Skeletal muscle cell (primary cell): ENCODE data around the gene CHST3.
"Not testable (repeated sequence)": the region's sequence is repeated elsewhere in the genome, so short reads cannot be mapped to it uniquely, and the experiment has no call there.

Experiments
- DNase-seq: peaks from one replicate; pipeline ENCODE4 v3.0.0-alpha.2; 2010; ENCODE audit warnings: low read depth
- H3K4me3 ChIP-seq: 2 replicates; pipeline ENCODE4 v1.5.1; 2011; ENCODE audit warnings: low read depth, mild to moderate bottlenecking, control low read depth, low read length, moderate library complexity

The CHST3 gene

DNA sequence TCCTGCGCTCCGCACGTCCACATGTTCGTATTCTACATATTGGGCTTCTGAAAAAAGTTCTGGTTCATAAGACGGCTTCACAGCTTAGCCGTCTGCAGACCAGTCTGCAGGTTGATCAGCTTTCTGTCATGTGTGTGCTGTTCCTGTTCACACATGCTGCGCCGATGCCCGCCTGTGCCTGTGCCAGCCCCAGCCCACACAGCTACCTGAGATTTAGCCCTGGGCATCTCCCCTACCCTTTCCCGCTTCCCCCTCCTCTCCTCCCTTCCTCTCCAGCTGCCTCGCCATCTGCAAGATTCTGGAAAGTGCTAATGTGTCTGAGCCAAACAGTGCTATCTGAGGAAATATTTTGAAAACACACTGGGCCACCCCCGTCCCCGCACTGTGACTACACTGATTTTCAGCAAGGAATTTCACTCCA lies 7.1 kb downstream of the CHST3 start:
- H3K4me3 ChIP-seq = no peak overlapping the region
- no peak for DNase-seq

DNA sequence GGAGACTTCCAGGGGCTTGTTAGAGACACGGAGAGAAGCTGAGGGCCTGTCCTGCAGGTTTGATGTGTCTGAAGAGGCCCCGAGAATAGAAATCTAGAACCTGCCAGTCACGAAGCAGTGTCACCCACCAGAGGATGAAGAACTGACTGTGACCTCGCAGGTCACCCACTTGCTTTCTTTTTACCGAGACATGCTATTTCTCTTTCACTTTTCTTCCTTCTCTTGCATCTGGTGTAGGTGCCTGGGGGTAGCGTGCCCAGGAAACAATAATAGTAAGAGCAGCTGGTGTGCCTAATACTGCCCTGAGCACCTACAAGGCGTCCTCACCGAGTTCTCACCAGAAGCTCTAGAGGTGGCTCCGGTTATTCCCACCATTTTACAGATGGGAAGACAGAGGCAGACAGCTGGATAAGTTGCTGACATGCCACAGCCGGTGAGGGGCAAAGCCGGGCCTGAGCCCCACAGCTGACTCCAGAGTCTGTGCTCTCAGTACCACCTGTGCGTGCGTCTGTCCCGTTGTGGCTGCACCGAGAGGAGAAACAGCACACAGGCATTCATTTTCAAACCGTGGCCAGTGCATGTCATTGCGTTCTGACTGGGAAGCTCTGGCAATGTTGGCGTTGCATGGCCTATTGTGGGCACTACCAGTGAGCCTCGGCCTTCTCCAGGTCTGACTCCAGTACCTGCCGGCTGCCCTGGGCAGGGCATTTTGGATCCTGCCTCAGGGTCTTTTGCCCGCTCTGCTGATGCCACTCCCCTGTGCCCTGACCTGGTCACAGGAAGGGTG lies 7.8 kb downstream of the CHST3 start:
- H3K4me3 ChIP-seq = no peak overlapping the region
- no peak for DNase-seq

DNA sequence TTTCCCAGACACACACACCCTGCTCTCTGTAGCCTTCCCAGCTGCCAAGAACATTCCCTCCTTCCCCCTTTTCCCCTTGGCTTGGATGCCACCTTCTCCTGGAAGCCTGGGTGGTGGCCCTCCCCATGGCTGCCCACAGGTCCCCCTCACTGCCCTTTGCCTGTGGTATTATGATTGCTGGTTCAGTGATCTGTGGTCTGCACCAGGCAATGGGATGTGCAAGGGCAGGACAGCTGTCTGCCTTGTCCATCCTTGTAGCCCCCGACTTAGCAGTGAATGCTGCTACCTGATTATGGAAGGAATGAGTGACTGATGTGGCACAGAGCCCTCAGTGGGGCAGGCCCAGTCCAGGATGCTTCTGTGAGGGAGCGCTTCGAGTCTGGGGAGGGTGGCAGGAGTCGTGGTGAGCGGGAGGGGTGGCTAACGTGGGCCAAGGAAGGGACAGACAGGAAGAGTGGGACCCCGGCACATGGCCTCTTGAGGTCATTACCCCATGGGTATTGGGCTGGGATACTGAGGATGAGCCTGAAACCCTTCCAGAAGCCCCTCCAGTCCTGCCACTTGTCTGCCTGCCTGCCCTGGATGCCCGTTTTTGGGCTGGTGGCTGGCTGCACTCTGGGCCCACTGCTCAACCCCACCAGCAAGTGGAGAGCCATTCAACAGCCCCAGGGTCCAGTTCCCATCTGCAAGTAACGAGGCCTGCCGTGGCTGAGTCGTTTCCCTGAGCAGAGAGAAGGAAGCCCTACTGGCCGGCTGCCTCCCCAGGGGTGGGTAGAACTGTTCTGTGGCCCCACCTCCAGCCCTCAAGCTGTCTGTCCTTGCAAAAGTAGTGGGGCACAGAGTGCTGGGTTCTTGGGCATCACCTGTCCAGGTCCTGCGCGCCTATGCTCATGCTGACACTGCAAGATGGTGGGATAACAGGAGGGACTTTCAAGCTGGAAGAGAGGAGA lies 8.8 kb downstream of the CHST3 start:
- no peak for DNase-seq
- H3K4me3 ChIP-seq = no peak overlapping the region

DNA sequence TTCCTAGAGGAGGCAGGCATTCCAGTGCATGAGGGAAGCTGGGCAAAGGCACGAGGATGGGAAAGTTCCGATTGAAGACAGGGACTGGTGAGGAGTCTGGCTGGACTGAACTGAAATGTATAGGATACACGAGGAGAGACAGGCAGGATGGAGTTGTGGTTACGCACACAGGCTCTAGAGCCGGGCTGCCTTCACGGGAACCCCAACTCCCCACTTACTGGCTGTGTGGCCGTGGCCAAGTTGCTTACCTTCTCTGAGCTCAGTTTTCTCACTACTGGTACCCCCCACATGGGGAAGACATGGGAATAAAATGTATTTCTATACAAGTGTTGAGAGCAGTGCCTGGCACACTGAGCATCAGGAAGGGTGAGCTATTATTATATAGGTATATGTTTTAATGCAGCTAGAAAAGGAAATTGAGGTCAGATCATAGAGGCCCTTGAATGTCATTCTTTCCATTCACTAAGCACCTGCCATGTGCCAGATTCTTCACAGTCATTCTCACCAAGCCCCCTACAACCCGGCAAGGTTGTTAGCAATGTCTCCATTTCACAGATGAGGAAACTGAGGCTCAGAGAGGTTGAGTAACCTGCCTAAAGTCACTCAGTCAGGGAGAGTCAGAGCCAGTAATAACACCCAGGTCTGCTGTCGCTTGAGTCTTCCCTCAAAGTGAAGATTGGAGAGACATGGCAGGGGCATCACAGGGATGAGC lies 9.7 kb downstream of the CHST3 start:
- no peak for DNase-seq
- H3K4me3 ChIP-seq = no peak overlapping the region

DNA sequence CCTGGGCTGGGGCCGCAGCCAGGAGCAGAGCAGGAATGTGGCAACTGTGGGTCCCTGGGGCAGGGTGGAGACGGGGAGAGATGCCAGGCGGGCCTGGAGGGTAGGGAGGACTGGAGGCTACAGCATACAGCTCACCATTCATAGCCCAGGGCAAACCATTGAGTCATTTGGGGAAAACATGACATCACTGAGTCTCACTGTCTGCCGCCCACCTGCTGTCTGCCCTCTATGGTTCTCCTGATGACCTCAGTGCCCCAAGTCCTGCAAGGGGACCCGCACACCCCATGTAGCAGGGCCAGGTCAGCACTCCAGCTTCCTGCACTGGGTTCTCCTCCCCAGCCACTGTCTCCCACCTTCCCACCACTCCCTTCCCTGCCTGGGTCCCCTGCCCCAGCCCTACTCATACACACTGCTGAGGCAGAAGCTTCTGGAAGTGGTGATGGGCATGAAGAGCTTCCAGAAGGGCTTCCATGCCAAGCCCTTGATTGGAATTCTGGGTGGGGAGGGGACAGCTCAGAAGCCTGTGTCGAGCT lies 10.4 kb downstream of the CHST3 start:
- H3K4me3 ChIP-seq = no peak overlapping the region
- no peak for DNase-seq

DNA sequence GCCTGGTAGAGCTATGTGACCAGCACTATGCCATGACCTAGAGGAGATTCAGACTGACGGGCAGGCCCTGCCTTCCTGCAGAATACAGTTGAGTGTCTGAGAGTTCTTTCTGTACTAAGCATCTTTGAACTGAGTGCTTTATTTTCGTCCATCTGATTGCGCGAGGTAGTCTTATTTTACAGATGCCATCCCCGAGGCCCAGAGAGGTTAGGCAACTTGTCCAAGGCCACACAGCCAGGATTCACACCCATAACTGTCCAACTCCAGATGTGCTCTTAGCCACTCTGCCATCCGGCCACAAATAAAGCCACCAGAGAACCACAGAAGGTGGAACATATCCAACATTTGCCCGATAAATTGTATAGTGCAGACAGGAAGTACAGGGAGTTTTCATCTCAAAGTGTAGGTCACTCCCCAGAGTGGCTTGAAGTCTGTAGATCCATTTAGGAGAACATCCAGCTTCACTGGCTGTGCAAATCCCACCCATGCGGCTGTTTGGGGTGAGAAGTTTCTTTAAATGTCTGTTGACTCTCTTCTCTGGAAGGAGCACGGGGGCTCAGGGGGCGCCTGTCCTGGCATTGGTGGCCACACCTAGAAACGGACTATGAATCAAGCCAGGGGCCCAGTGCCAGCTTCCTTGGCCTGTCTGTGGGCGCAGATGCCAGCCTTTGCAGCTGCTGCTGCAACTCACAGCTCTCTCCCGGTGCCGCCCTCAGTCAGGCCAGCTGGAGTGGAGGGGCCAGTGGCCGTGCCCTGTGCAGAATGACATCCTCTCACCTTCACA lies 11.1 kb downstream of the CHST3 start:
- no peak for DNase-seq
- H3K4me3 ChIP-seq = no peak overlapping the region

DNA sequence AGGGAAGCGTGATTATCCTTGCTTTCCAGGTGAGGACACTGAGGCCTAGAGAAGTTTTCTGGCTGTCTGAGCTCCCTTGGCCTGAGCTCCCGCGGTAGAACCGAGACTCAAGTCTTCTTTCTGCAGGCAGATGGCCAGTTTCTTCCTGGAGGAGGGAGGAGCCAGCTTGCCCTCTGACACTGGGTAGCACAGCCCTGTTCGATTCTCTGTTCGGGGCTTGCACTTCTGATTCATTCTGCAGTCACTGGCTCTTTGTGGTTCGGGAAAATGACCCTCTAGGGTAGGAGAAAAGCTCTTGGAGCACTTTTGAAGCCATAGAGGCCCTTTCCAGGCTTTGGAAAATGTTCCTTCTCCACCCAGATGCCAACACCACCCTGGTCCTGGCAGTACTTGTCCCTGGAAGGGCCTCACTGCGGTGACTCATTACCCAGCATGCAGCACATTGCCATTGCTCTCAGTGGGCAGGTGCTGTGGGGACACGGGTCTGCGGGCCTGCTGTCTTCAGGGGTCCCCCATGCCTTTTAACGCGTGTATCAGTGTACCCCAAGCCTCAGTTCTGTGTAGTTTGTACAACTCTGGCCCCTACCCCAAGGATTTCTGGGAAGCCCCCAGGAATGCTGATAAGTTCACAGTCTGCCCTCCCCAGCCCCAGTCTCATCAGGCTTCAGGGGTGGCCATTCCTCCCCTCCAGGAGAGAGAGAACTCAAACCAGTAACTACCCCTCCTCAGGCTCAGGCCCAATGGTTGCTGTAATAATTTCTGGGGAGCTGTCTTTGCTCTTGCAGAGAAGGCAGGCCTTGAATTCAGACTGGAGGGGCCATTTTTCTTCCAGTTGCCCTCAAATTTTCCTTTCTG lies 11.9 kb downstream of the CHST3 start:
- no peak overlapping the region for H3K4me3 ChIP-seq
- DNase-seq = no peak

DNA sequence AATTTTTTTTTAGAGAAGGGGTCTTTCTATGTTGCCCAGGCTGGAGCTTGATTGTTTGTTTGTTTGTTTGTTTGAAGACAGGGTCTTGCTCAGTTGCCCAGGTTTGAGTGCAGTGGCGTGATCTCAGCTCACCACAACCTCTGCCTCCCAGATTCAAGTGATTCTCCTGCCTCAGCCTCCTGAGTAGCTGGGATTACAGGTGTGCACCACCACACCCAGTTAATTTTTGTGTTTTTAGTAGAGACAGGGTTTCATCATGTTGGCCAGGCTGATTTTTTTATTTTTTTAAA lies 13.4 kb downstream of the CHST3 start:
- not testable (repeated sequence) for DNase-seq, H3K4me3 ChIP-seq

DNA sequence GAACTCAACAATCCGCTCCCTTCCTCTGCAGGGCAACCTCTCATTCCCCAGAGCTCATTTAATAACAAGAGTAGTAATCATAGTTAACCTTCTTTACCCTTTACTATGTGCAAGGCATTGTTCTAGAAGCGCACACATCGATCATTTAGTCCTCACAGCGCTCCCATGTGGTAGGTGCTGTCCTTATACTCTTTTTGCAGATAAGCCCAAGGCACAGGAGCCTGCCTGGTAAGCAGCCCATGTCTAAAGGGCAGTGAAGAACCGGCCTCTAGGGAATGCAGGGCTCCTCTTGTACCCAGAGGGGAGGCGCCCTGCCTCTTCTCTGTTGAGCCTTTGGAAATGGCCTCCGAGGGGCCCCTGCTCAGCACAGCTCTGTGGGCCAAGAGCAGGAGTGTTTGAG lies 14.3 kb downstream of the CHST3 start:
- DNase-seq = no peak
- no peak overlapping the region for H3K4me3 ChIP-seq

DNA sequence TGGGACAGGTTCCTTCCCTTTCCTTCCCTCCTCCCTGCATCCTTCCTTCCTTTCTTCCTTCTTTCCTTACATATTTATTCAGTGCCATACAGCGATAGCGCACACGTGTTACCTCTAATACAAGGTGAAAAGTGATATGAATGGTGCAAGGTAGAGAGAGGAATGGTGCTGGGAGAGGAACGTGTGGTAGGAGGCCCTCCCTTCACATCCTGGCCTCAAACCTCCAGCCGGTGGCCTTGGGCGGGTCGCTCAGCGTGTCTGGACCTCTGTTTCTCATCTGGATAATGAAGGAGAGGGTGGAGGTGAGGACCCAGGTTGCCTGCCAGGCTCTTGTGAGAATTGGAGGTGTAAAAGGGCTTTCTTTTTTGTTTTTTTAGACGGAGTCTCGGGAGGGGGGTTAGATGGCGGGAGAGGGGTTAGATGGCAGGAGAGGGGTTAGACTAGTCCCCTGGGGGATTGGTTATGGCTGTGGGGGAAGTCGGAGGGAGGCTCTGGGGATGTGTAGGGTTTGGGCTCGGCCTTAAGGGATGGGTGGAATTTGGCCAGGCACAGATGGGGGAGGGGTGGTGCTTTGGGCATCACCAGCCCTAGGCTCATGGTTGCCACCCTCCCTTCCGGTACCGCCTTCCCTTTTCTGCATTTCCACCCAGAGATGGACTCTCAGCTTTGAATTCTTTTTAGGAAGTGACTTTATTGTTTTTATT lies 14.9 kb downstream of the CHST3 start:
- DNase-seq = no peak
- H3K4me3 ChIP-seq = no peak overlapping the region

DNA sequence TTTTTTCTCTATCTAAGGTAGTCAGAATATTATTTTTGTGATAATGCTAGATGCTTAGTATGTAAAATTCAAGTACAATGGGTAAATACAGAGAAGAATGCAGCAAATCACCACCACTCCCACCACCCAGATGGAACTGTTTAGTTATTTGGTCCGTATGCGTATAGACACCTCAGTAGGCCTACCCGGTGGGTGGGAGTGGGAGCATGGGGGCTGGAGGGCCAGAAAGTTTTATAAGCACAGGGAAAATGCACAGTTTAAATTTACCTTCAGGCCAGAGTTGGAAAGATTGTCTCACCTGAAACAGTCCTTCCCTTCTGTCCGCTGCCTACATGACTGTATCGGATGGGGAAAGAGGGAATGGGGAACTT lies 15.5 kb downstream of the CHST3 start:
- no peak for DNase-seq
- H3K4me3 ChIP-seq = no peak overlapping the region

DNA sequence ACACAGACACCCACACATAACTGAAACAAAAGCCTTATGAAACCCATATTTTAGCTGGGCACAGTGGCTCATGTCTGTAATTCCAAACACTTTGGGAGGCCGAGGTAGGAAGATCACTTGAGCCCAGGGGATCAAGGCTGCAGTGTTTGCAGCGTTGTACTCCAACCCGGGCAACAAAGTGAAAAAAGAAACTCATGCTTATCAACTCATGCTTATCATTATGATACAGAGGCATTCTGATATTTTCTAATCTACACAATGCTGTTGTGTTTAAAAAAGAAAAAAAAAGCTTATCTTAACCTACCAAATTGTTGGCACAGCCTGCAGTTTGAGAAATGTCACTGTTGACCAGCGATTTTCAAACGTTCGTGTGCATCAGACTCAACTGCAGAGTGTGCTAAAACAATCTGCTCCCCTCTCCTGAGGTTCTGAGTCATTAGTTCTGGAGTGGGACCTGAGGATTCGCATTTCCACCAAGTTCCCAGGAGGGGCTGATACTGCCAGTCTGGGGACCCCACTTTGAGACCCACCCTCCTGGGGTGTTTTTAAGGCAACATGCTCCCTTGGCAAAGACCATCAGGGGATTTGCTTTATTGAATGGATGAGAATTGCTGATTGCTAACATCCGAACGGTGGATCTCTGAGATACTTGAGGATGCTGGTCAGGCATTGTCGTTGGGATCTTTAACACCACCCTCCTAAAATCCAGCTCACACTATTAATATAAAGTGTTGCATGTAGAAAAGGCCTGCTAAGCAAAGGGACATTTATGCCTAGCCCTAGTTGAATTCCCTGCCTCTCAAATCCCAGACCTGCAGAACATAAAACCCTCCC lies 16.2 kb downstream of the CHST3 start:
- DNase-seq = no peak
- no peak overlapping the region for H3K4me3 ChIP-seq

DNA sequence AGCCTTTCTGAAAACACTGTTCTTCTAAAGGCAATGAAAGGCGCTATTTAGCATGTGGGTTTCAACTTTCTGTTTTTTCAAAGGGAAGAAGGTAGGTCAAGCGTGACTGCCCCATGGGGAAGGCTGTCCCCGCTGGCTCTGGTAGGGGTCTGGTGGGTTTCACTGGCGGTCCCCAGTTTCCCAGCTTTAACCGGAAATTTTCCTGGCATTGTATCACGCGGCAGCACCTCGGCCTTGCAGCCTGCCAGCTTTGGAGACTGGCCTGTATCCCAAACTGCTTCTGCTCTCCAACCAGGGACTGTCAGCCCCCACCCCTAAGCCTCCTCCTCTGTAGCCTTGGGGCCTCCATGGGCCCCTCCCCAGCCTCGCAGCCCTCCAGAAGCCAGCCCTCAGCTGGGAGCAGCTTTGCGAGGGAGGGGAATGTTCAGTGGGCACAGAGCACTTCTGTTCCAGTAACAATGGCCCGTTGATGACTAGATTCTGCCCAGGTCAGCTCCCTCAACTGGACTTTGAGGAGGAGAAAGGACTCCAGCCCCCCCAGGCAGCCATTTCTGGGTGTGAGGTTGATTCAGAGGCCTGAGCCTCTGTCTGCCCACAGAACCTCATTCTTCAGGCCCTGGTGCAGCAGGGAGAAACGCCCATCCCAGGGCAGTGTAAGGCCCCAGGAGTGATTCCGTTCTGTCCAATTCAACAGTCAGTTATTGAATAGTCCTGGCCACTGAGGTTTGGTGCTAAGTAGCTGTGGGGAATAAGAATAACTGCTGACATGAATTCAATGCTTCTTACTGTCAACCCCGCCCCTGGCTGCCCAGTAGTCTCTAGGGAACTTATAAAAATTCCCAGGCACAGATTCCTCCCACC lies 17.1 kb downstream of the CHST3 start:
- no peak for DNase-seq
- H3K4me3 ChIP-seq = no peak overlapping the region

DNA sequence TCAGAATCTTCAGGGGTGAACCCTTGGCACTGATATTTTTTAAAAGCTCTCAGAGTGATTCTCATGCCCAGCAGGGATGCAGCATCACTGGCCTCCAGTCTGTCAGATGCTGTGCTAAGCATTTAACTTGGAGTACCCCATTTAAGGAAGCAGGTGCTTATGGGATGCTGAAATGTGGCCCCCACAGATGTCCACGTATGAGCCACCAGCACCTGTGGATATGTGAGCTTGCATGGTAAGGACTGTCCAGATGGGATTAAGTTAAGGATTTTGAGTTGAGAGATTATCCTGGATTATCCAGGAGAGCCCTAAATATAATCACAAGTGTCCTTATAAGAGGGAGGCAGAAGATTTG lies 17.7 kb downstream of the CHST3 start:
- DNase-seq = no peak
- no peak overlapping the region for H3K4me3 ChIP-seq

DNA sequence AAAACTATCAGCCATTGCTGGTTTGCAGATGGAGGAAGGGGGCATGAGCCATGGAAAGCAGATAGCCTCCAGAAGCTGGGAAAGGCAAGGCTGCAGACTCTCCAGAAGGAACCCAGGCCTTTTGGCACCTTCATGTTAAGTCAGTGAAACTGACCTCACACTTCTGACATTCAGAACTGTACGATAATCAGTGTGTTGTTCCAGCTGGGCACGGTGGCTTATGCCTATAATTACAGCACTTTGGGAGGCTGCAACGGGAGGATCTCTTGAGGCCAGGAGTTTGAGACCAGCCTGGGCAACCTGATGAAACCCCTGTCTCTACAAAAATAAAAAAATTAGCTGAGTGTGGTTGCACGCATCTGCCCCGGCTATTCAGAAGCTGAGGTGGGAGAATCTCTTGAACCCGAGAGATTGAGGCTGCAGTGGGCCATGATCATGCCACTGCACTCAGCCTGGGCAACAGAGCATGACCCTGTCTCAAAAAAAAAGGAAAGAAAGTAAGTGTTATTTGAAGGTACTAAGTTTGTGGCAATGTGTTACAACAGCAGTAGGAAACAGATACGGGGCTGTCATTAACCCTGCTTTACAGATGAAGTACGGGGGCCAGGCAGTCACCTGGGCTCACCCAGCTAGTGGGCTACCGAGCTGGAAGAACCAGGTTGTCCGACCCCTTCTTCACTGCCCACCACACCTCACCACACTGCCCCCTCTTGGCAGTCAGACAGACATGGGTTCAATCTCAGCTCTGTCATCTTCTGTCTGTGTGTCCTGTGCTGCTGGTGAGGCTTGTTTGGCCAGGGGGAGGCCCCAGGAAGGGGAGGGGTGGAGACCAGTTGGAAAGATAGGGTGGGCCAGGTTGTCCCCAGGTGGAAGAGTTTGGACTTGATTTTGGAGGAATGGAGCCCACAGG lies 18.3 kb downstream of the CHST3 start:
- no peak for DNase-seq
- no peak overlapping the region for H3K4me3 ChIP-seq
